ENCODE data around the gene PACRG.

GRCh38 chr6:162998777-162999176, 271.0 kb downstream of the PACRG start:
- TF ChIP-seq CTCF (IDR thresholded peaks at IDR 0.05; ENCODE audit: extremely low read depth in 1 of 2, insufficient read depth in 1 of 2, low read depth in 1 of 2, low read length in 2 of 2) (no peak), MYC (IDR thresholded peaks at IDR 0.05; ENCODE audit: low read depth, low read length) (no peak), GATA2 (IDR thresholded peaks at IDR 0.05; ENCODE audit: insufficient read depth, insufficient read length, low read depth, low read length) (no peak), JUN (IDR thresholded peaks at IDR 0.05; ENCODE audit: borderline replicate concordance, insufficient read depth, insufficient read length, low read depth) (no peak), FOS (IDR thresholded peaks at IDR 0.05; ENCODE audit: borderline replicate concordance, insufficient read depth, low read length) (no peak), POLR2A (IDR thresholded peaks at IDR 0.05; ENCODE audit: low read depth, low read length) (no peak), EZH2 (IDR thresholded peaks at IDR 0.05; ENCODE audit: borderline replicate concordance, low read depth, low read length, severe bottlenecking) (no peak), POLR2AphosphoS5 (IDR thresholded peaks at IDR 0.05; ENCODE audit: insufficient read depth, low read depth, low read length) (no peak)
- TF ChIP-seq, protein P1, sequence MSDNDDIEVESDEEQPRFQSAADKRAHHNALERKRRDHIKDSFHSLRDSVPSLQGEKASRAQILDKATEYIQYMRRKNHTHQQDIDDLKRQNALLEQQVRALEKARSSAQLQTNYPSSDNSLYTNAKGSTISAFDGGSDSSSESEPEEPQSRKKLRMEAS (IDR thresholded peaks at IDR 0.05; ENCODE audit: insufficient read depth, insufficient read length) = no peak
